HG03175 (cell line): ENCODE measurements around the gene NTRK2.

Source experiments
- ATAC-seq: cut with Tn5 transposase; IDR thresholded peaks from one replicate; pipeline ENCODE4 v1.9.1; 2021; ENCODE audit warnings: mild to moderate bottlenecking, moderate library complexity; ENCODE audit not compliant: unreplicated experiment

NTRK2 gene

DNA sequence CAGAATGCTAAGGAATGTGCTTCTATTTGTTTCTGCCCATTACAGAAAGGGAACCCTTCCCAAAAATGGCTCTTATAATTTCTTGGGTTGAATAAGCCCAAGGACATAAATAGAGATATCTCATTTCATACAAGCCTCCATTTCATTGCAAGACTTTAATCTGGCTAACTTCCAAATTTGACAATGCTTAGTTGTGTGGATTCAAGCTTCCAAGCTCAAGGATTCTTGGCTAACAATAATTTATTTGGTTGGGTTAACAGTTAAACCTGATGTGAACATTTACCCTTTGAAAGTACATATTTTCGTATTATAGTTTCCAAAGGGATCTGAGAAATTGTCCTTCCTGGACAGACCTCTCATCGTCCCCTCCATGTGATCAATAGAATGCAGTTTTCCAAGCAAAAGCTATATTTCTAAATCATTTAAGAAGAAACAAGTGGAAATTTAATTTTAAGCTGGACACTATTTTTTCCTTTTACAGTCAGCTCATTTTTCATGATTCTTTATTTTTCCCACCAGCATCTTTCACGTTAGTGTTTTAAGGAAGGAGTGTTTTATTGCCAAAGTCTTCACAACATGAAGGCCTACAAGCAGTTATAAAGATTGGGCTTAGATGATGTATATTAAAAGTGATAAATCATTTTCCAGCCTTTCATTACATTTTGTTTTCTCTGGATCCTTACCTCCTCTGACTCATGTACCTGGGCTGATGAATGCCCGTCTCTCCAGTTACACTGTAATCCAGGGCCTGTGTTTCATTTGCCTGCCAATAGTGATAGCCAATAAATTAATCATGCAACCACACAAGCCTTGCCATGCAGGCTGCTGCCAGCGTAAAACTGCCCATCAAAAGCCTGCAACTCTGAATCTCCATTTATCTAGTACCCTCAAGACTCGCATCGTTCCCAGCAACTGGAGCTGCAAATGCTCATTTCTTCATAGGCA, 176.7 kb downstream of the NTRK2 start:
- no peak for ATAC-seq

DNA sequence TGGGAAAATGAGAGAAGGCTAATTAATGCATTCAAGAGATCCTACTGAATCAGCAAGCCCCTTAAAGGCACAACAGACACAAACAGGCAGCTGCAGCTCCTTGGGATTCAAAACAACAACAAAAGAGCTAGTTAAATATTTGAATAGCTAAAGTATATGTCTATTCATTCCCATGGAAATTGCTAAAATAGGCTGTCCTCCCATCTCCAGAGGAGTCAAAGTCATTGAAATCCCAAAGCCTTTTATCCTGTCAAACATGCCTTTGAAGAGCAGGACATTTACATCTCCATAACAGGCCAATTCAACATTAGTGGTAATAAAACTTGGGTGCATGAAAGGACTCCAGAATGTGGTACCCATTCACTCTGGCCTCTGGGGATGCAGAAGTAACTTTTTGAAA, 177.4 kb downstream of the NTRK2 start:
- ATAC-seq = no peak

DNA sequence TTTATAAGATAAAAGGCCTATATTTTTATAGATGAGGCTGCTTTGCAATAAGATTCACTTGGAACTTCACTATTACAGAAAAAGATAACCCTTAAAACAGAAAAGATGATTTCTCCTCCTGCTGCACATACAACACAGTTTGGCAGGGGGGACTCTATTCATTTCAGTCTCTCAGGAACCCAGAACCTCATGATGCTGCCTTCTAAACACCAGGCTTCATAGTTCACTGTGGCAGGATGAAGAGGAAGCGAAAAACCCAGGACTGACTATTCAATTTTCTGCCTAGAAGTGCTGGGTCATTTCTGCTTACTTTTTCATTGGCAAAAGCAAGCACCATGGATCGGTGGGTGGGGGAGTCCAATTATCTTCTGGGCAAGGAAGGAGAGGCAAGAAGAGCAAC, 179.5 kb downstream of the NTRK2 start:
- ATAC-seq = no peak

DNA sequence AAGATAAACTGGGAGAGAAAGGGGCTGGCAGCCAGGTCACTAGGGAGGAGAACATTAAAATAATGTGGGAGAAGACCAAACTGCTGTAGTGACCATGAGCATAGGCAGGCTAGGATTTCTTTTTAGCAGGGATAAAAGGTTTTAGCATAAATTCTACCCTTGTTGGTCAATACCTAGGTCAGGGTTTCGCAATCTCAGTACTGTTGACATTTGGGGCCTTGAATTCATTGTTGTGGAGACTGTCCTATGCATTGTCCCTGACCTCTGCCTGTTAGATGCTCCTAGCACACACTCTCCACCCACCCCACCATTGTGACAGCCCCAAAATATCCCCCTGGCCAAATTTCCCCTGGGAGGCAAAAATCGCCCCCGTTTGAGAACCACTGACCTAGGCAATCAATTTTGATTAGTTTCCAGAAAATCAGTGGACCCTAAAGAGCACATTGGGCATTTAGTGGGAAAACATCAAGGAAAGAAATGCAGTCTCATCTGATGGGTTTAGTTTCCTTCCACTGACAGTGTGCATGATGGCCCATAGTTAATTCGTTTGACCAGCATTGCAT, 181.4 kb downstream of the NTRK2 start:
- ATAC-seq = no peak

DNA sequence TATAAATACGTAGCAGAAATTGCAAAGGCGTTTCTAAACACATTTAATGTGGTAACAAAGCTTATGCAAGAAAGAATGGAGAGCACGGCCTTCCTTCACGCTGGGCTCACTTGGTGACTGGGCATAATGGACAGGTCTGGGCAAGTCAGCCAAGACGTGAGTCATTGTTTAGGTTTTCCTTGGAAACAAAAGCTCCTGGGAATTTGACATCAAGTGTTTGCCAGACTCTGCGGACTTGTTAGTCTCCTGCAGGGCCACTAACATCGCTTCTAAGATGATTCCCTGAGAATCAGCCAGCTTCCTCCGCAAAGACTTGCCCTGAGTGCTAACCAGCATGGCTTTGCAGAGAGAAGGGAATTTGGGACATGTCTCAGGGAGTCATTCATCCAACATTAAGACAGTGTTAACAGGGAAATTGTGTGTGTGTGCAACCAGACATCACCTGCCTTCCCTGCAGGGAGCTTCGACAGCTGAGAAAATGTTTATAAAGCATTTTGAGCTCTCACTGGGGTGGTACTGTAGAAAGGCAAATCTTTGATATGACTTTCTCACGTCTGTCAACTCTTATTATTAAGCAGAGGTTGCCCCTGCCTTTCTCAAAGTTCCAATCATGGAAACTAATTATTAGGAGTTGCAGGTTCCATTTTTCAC, 182.5 kb downstream of the NTRK2 start:
- no peak for ATAC-seq

DNA sequence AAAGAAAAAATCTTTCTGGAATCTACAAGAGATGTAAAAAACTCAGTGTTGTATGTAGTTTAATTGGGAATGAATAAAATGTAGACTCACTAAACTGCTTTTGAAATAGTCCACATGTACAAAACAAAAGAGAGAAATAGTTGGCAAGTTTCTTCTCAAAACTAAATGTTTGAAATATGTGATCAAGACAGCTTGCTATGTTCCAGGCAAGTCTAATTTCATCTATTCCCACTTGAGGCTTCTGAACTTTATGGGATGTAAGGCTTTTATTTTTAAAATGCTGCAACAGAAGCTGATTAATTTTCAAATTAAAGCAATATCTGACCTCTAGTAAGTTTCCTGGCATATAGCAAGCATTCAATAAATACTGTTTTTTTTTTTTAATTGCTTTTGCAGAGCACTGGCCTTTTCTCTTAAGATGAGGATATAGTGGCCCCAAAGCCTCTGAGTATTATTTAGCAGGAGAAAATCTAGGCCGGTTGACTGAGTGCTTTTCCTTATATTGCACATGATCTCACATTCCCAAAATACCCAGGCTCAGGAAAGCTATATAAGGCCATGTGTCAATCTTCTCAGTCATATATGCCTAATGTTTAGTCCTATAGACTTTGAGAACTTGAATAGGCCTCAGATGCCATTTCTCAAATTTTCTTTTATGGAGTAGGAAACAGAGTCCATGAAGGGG, 183.2 kb downstream of the NTRK2 start:
- ATAC-seq = no peak

DNA sequence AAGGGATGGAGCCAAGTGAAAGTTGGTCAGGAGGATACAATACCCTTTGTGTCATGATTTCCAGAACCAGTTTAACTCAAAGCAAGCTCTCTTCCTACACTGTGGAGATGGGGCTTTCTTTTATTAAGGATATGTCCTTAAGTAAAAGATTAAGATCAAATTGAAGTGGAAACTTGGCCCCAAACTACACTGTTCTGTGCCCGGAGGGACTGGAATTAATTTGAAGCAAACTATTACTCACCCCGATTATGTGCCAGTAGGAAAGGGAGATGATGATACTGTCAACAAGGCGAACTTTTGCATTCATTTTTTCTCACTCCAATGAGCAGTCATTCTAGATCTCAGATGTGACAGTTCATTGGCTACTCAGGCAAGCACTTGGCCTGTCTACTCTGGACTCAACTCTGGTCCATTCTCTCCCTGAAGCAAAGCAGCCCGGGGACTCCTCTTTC, 186.7 kb downstream of the NTRK2 start:
- no peak for ATAC-seq

DNA sequence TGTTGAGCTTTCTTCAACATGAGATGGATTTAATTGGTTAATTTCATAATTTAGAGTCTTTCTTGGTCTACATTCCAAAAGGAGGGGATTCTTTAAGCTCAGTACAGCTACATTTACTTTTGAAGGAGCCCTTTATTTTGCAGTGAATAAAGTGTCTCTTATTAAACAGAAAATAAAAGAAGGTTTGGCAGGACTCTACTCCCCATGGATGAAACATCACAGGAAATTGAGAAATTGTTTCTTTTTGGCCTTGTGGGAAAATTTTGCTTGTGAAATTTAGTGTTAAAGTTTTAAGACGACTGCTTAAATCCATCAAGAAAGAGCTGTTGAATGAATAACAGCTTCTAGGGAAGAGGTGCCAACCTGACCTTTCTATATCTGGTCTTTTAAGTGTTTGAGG, 187.7 kb downstream of the NTRK2 start:
- no peak for ATAC-seq

DNA sequence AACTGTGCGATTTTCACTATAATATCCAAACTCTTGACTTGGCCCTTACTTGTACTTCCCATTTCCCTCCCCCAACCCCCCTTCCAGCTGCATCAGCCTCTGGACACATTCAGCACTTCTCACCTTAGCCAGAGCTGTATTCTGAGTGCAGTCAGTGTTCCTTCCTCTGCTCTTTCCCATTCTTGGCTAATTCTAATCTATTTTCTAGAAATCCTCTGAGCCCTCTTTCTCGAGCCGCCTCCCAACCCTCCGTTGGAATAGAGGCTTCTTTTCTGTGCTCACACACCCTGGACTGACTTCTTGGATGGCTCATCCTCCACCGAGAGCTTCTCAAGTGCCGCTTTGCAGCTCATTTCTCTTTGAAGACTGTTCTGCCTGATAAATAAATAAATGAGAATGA, 188.8 kb downstream of the NTRK2 start:
- ATAC-seq = no peak

DNA sequence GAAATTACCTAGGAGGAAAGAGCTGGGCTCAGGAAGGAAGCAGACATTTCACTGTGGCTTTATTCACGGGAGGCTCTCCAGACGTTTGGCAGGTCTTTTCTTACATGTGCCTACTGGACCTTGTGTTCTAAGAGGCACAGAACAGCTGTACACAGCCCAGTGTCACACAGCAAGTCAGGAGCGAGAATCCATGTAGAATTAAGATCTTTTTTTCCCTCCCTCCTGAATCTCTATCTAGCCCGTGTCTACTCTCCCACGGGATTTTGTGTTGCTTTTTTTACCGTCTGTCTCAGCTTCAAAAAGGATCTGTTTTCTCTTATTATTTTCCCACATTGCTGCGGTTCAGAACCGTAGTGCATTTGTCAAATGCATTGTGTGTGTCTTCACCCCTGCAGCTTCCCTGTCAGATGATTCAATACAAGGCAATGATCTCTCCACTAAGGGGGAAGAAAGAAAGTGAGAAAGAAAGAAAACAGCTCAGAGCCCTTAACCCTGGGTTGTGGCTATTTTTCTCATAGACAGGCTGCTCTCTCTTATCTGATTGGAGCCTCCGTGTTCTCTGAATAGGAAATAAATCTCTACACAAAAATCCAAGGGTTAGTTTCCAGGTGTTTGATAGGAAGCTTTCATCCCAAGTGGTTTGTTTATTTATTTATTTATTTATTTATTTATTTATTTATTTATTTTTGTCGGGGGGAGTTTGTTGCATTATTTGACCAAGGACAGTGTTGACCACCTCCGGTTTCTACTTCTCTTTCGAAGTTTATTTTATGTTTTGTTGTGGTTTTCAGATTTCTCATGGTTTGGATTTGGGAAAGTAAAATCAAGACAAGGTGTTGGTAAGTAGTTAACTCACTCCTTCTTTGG, 191.0 kb downstream of the NTRK2 start:
- no peak for ATAC-seq

DNA sequence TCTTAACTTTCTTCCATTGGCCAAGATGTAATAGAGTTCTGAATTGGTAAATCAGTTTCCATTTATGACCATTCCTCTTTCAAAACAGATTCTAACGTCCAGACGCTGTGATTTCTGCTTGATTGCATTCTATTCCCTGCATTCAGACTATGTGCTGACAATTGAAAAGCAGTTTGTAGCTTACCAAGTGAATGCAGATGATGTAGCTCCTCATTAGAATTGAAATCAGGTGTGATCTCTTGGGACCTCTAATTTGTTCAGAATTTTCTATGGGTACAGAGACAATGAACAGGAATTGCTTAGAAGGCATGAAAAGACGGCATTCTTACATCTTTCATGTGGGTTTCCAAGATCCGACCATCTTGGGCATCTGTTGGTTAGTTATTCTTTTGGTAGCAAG, 191.9 kb downstream of the NTRK2 start:
- no peak for ATAC-seq

DNA sequence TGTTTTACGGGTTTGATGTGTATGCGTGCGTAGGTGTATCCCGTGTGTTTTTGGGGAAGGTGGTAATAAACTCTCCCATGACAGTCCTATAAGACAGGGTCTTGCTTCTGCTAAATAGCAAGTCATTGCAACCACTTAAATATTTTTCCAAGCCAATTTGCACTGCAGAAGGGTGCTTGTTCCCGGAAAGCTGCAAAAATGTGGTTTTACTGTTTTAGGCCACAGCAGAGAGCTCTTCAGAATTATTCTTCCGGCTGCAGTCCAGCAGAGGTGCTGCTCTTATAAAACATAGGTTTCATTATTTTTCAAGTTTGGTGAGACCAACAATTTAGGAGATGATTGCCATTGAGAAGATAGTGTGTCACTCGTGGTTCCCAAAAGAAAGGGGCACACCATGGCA, 192.8 kb downstream of the NTRK2 start:
- ATAC-seq = no peak

DNA sequence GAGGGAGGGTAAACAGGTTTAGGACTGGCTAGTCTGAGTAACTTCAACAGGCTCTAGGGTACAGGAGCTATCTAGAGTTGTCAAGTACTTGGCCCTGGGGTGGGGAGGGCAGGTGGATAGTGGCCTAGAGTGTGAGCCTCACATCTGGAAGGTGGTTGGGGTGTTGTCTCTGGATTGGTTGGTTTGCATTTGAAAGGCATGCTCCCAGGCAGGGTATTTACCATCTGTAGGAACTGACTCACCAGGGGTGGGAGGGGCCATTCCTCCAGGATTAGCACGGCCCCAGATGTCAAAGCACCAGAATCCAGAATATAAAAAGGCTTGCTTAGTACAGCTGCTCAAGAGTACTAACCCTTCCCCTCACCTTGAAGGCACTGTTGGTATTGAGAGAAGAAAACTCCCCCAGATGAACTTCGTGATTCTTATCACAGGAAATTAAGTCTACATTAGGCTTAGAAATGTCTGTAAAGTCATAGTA, 193.3 kb downstream of the NTRK2 start:
- no peak for ATAC-seq

DNA sequence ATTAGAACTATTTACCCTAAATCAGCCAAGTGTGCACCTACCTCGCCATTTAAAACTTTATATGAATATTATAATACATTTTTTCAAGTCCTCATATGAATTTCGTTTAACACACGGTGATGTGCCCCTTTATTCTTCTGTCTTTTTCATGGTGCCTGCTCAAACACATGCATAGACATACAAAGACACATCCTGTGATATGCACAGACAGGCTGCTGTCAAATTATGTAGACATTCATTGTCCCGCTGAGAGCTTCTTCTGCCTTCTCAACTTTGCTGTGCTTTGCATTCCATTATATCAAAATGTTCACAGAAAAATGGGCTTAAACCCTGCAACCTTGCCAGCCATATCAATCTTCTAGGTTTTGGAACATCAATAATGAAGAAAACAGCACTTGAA, 193.8 kb downstream of the NTRK2 start:
- ATAC-seq = no peak

DNA sequence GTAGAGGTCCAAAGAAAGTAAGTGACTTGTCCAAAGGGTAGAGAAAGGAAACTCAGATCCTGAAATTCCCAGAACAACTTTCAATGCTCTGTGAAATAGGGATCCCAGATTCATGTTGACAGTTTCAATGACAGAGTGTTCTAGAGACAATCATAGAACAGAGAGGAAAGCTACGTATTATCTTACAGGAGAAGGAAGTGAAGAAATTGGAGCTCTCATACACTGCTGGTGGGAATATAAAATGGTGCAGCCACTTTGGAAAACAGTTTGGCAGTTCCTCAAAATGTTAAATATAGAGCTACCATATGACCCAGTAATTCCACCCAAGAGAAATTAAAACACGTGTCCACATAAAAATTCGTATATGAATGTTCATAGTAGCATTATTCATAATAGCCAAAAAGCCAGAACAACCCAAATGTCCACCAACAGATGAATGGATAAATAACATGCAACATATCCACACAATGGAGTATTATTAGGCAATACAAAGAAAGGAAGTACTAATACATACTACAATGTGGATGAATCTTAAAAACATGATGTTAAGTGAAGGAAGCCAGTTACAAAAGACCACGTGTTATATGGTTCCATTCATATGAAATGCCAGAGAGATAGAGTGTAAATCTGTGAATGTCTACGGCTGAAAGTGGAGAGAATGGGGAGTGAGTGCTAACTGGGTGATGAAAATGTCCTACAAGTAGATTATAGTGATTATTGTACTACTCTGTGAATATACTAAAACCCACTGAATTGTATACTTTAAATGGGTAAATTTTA, 197.1 kb downstream of the NTRK2 start:
- no peak for ATAC-seq

DNA sequence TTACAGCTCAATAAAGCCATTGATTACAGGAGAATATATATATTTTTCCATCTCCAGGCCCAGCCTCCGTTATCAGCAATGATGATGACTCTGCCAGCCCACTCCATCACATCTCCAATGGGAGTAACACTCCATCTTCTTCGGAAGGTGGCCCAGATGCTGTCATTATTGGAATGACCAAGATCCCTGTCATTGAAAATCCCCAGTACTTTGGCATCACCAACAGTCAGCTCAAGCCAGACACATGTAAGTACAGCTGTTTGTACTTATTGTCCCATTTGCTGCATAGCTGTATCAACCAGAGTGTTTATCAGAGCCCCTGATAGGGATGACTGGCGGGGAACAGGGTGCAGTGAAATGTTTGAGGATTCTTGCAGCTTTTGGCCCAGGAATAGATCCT, 197.7 kb downstream of the NTRK2 start:
- no peak for ATAC-seq

DNA sequence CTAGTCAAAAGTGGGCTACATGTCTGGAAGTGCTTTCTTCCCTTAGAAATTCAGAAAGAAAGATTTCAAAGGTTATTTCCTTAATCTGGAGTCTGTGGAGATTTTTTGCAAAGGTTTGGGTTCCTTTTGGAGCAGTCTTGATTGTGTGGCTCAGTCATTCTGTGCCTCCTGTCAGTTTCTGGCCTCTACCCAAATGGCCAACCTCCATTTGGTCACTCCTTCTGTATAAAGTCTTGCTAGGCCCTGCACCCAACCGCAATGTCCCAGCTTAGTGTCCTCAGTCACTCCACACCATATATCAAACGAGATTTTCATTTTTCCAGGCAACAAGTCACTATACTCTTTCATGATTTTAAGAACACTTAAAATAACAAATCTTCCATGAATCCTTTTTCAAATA, 199.6 kb downstream of the NTRK2 start:
- ATAC-seq = no peak

DNA sequence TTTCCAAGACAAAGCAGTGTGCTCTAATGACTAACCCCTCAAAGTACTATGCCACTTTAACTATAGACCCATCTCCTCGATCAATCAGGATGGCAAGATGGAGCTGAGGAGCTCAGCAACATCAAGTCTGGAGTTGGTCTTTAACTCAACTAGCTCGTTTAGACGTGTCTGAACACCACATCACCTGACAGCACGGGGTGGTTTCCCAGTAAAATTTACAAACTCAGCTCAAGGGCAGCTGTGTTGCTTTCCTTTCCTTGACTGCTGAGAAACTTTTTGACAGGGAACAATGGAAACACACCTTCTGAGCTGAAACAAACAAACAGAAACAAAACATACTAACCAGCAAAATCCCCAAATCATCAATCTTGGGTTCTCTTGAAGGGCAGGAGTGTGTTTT, 202.5 kb downstream of the NTRK2 start:
- no peak for ATAC-seq

DNA sequence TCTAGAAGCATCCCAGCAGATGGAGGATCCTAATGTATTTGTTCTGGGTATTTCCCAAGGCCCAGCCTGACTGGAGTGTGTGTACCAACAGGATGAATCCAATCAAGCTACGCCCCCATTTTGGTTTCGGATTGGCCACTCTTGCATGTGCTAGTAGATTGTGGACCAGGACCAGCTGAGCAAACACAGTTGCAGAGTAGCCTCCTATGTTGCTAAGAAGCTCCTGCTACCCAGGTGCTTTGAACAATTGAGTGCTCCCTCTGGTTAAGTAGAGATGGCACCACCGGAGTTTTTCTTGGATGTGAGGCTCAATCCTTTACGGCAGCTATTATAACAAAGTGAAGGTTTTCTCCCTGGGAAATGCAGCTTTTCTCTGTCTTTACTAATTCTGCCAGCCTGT, 204.5 kb downstream of the NTRK2 start:
- ATAC-seq = no peak

DNA sequence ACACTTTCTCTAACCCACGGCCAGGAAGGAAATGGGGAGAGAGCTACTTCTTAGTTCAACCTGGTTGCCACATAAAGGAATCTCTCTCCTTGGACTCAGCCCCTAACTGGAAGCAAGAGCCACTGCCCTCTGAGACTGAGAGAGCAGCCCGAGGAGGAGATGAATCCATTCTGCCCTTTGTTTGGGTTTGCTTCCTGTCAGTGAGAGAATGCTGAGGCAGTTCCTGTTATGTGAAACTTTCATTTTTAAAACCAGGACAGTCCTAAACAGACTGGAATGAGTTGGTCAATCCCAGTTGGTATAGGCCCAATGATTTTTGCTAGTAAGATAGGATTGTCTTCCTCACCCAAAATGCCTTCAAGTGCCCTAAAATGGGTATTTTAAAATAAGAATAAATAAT, 205.1 kb downstream of the NTRK2 start:
- ATAC-seq = no peak
